PC-9 (cell line): ENCODE results near the gene SHKBP1.

Experiments
- EZH2 ChIP-seq: fragments of 200-600 bp; sonication (generic); IDR thresholded peaks from 2 replicates; pipeline ENCODE4 v1.8.0; 2017; ENCODE audit warnings: antibody characterized with exemption, low read depth
- TF ChIP-seq, protein P1 (sequence below): fragments of 200-600 bp; sonication (generic); conservative IDR thresholded peaks from 2 replicates; pipeline ENCODE4 v1.6.1; 2017; ENCODE audit warnings: mixed run types, antibody characterized with exemption, mild to moderate bottlenecking, moderate library complexity

DNA sequence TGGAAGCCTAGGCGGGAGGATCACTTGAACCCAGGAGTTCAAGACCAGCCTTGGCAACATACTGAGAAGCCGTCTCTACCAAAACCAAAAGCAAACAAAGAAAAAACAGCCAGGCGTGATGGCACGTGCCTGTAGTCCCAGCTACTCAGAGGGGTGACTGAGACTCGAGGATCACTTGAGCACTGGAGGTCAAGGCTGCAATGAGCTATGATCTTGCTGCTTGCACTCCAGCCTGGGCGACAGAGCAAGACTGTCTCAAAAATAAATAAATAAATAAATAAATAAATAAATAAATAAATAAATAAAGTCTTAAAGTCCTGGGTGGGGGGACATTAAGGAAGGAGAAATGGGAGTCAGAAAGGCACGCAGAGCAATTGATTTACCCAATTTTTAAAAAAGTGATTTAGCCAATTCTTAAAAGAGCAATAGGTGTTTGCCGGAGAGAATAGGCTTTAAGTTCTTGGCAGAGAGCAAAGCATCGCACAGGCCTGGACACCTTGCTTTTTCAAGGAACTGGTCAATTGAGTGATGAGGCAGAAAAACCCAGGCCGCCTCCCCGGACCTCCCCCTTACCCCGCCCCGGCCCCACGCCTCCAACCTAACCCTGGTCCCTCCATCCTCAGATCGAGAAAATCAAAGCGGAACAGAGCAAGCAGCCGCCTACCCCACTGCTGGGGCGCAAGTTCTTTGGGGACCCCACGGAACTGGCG, 9.5 kb upstream of the SHKBP1 start:
- TF ChIP-seq, protein P1, sequence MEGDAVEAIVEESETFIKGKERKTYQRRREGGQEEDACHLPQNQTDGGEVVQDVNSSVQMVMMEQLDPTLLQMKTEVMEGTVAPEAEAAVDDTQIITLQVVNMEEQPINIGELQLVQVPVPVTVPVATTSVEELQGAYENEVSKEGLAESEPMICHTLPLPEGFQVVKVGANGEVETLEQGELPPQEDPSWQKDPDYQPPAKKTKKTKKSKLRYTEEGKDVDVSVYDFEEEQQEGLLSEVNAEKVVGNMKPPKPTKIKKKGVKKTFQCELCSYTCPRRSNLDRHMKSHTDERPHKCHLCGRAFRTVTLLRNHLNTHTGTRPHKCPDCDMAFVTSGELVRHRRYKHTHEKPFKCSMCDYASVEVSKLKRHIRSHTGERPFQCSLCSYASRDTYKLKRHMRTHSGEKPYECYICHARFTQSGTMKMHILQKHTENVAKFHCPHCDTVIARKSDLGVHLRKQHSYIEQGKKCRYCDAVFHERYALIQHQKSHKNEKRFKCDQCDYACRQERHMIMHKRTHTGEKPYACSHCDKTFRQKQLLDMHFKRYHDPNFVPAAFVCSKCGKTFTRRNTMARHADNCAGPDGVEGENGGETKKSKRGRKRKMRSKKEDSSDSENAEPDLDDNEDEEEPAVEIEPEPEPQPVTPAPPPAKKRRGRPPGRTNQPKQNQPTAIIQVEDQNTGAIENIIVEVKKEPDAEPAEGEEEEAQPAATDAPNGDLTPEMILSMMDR, result no peak
- no peak for TF ChIP-seq EZH2
